OCI-M2 (cell line): ENCODE measurements around the gene FADS3.

Experiments used
- DNase-seq: peaks from one replicate; lab custom pipeline; 2025; ENCODE audit not compliant: unreplicated experiment; lab: John Stamatoyannopoulos, UW

Gene FADS3

DNA sequence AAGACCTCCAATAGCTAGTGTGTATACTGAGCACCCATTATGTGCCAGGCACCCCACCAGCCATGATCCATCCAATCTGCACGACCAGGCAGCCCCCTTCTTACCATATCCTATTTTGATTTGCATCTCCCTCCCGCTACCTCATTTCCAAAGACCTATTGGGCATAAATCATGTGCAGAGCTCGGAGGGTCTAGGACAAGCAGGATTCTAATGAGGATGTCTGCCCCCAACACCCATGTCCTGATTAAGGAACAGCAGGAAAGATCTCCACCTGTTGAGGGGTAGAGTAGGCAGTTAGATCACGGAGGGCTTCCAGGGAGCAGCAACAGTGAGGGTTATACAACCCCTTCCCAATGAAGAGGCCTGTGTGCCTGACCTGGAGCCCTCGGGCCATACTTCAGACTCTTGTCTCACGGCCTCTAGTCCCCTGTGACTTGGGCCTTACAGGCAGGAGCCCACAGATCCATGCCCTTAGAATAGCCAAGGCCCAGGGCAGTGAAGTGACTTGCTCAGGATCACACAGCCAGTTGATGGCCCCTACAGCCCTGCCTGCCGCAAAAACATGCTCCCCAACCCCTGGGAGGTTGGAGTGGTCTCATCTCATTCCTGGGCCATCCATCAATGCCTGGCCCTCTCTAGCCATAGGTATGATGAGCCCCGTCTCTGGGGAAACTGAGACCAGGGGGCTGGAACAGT lies 22.5 kb upstream of the FADS3 start:
- no peak for DNase-seq

DNA sequence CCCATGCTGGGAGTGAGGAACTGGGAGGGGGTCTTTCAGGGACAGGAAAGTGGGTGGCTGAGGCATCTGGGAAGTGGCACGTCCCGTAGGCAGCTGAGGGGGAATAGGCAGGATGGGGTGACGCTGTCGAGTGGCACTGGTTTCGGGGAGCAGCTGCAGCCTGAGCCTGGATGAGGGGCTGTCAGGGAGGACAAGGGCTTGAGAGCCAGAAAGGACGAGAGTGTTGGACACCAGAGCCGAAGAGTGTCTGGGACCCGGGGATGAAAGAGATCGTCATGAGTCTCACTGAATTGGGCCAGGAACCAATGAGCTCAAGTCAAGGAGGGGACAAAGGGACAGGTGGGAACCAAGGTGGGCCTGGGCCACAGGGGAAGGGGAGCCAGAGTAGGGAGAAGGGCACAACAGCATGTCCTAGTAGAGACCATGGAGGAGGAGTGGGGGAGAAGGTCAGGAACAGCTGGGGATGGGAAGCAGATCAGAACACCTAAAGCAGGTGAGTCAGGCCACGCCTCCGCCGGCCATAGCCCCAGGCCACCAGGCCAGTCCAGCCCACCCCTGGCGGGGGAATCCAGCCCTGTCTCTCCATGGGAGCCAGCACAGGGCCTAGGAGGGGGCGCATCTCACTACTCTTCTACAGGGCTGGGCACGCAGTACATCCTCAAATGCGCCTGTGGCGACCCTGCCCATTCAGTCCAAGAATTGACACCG lies 21.8 kb upstream of the FADS3 start:
- no peak for DNase-seq

DNA sequence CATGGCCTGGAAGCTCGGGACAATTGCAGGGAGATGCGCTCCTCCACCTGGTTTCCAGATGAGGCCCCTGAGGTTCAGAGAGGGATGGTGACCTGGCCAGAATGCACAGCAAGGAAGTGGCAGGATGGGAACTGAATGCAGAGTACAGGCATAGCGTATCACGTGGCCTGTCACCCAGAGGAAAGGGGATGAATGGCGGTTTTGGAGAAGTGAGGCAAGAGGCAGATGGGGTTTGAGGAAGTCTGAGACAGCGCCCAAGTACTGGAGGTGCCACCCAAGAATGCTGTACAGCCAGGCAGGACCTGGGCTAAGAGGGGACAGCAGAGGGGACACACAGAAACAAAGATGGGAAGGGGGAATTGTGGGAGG lies 21.2 kb upstream of the FADS3 start:
- no peak for DNase-seq

DNA sequence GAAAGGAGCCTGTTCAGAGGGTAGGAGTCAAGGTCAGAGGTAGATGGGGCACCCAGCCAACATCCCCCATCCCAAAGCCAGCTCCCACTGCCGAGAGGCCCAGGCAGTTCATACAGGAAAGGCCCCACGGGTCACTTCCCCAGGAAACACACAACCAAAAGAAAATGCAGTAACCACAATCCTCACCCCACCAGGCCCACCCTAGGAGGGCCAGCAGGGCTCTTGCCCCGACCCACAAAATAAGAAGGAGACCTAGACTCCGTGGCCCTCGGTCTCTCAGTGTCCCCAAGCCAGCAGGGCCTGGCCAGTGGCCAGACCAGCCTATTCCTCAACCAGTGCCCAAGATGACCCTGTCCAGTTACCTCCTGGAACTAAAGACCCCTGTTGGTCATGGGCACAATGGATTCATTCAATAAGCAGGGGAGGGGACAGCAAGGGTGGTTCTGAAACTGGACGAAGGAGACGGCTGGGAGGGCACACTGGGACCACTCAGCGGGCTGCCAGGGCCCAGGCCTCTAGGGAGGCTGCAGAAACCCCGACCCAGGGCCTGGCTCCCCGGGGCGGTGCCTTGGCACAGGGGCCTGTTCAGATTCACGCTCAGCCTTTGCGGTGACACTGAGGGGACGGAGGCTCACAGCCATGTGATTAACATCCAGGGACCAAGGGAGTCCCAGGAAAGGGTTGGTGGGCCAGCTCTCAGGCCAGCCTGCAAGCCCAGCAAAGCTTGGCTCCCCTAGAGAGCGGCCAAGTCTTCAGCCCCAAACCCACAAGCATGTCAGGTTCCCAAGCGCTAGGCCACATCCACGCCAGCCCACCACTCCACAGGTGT lies 20.6 kb upstream of the FADS3 start:
- DNase-seq, result no peak

DNA sequence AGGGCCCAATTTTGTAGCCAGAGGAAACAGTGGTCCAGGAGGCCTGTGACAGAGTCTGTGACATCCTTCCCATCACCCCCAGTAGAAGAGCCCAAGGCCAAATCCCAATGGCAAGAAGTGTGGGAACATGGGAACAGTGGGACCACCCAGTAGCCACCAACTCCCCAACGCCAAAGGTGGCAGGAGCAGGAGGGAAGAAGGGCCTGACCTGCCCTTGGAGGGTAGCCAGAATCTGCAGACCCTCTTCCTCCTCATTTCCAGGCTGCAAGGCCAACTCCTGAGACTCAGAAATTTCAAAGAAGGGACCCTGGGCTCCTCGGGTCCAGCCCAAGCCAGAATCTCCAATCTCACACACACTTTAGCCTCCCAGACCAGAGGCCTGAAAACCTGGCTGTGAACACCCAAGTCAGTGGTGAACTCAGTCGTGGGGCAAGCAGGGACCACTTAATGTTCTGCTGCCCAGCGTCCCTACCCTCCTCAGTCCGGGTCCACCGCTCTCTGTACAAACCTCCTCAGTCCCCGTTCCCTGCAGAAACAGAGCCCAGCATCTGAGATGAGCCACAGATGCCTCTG lies 19.9 kb upstream of the FADS3 start:
- no peak for DNase-seq

DNA sequence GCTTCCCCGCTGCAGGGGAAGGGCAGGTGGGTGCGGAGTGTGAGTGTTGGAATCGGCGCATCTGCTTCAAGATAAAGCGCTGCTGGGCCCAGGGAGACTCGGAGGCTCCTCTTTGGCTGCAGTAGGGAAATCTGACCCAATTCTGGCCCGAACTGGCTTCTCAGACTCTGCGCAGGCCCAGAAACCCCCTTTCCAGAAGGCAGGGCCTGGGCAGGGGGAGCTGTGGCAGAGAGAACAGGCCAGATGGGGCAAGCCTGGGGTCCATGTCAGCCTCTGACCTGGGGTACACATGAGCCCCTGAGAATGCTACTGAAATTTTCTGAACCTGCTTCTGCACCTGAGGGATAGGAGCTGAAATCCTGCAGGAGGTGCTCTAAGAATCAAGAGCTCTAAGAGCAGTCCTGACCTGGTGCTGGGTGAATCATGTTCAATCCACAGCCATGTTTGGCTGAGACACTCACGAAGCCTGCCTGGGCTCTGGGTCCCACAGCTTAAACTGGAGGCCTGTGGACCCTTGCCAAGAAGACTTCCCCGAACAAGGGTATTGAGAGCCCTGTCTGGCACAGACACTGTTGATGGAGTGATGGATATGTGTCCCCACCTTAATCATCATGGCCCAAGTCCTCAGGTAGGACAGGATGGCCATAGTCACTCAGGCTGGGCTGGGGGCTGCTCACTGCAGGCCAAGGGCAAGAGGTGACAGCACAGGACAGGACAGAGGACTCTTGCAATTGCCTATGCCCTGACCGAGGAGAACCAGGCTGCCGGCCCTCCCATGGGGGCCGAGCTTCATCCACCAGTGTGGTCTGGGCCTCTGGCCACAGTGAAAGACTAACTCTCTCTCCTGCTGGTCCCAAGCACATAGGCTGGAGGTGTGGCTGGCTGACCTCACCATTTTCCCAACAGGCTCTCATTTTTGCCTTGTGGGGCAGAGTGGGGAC lies 19.1 kb upstream of the FADS3 start:
- DNase-seq, result no peak

DNA sequence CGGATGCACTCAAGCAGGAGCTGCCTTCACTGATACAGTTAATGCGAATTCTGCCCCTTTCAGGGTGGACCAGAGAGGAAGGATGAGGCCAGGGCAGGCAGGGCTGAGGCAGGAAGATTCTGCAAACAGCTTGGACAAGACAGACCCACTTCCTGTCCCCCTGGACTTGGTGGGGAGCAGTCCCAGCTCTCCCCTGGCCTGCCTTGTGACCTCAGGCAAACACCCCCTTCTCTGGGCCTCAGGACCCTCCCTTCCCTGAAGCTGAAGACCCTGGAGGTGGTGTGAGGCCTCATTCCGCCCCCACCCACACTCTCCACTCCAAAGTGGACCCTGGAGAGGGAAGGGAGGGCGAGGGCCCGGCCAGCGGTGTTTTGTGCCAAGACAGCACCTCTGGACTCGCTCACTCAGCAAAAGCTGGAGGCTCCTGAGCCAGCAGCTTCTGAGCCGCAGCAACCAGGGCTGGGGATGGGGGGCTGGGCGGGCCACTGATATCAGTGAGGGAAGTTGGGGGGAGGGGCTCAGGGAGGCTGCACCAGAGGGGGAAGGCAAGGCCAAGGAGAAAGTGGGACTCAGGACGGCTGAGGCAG lies 17.5 kb upstream of the FADS3 start:
- no peak for DNase-seq

DNA sequence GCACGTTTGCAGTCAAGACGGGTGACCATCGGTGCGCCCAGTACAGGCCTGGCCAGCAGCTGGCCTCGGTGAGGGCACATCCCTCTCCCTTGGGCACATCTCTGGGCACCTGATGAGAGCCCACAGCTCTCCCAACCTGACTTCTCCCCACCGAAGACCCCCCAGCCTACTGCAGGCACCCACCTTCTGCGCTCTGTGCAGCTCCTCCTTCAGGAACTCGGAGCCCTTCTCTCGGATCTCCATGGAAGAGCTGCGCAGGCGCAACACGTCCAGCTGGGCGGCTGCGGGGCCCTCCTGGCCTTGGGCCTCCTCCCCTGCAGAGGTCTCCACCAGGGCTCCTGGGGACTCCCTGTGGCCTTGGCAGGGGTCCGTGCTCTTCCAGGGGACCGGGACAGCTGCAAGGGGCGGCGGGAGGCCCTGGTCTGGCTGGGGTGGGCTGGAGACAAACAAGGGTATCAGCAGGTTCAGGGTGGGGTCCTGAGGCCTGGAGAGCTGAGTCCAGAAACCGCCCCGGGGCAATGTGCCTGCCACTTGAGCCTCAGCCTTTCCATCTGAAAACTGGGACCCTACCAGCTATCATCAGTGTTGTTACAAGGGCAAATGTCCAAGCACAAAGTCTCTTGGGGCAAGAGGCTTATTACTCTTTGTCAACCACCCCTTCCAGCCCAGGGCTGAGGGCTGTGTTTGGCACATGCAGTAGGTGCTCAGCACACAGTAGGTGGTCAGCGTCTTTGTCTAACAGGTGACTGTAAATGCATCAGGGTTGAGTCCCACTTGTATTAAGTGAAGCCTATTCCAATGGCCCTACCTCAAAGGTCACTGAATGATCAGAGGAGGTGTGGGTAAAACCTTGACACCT lies 16.8 kb upstream of the FADS3 start:
- no peak for DNase-seq

DNA sequence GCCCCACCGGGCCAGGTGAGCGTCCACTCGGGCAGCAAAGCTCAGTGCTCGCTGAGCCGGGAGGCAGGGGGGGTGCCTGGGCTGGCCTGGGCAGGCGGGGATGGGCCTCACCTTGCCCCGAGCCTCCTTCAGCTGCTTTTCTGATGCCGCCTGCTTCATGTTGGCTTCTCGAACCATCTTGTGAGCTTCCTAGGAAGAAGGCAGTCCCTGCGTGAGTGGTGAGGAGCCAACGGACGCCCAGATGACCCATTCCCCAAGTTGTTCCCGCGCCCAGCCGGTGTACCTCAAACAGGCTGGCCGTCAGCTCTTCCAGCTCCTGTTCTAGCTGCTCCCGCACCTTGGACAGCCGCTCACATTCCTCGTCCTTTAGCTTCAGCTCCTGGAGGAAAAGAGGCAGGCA lies 15.9 kb upstream of the FADS3 start:
- DNase-seq, result no peak

DNA sequence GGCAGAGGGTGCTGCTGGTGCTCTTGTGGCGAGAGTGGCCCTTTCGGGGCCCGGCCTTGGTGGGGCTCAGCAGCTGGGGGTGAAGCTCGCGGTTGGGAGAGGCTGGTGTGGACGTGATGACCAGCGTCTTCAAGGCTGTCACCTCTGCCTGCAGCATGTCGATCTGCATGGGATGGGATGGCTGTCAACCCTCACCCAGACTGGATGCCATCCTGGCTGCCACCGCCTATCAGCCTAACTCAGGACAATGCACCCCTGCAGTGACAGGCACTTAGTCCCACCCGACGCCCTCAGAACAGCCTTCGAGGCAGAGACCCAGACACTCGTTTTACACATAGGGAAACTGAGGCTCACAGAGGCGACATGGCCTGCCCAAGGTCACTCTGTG lies 15.2 kb upstream of the FADS3 start:
- no peak for DNase-seq

DNA sequence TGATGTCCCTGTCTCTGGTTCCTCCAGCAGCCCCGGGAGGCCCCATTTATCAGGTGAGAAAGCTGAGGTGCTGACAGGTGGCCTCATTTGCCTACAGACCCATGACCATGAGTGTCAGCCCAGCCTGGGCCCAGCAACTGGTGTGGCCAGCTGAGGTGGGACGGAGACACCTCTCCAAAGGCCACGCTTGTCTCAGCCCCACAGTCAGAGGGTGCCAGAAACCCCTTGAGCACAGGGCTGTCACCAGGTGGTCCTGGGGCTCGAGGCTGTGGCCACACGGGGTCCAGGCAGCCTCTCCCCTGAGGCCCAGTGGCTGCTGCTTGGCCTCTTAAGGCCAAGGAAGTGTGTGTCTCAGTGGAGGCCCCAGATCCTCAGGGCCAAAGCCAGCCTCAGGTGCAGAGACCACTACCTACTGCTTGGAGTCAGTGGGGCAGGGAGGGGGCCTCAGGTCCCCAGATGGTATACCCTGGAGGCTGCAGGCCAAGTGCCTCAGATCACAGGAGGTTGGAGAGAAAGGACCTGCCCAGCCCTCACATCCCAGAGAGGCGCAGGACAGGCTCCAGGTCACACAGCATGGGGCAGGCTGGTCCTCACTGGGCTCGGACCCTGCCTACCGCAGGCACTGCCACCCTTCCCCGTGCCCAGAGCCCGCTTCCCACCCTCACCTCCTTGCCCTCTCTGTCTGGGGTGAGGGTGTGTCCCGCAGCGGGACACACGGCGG lies 14.6 kb upstream of the FADS3 start:
- no peak for DNase-seq

DNA sequence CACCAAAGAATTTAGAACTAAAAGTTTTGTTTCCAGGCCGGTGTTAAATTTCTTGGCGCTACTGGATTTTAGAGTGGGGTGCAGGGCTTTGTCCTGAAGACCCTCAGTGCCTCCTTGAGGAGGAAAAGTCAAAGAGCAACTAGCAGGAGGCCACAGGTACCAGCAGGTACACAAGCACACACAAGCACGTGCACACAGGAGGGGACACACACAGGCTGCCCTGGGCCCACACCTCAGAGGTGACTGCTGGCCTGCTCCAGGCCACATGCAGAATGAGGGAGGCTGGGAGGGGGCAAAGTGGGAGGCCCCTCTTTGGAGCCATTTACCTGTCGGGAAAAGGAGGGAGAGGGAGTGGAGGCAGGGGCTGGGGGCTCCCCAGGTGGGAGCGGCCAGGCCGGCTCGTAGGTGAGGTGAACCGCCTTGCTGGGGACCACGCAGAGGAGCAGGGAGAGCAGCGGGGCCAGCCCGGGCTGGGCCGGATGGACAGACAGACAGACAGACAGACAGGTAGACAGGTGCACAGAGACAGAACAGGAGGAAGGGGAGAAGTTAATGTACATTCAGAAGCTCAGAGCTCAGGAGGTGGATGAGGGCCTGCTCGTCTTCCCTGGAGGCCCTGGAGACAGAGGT lies 13.8 kb upstream of the FADS3 start:
- no peak for DNase-seq

DNA sequence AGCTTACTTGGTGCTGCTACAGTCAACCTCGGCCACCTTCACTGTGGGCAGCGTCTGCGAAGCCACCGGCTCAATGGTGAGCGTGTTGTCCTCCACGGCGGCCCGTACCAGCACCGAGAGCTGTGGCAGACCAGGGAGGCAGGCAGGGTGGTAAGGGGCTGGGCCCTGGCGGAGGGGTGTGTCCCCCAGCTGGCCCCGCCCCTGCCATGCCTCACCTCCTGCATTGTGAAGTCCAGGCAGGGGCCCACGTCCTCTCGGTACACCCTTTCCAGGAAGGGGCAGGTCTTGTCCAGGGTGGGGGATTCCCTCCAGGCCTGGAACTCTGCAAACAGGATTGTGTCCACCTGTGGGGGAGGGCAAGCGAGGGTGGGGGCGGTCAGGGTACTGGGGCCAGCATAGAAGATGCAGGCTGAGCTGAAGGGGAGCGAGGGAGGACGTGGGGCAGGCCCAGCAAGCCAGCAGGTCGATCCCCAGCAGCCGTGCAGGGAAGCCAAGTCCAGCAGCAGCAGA lies 13.2 kb upstream of the FADS3 start:
- DNase-seq, result no peak

DNA sequence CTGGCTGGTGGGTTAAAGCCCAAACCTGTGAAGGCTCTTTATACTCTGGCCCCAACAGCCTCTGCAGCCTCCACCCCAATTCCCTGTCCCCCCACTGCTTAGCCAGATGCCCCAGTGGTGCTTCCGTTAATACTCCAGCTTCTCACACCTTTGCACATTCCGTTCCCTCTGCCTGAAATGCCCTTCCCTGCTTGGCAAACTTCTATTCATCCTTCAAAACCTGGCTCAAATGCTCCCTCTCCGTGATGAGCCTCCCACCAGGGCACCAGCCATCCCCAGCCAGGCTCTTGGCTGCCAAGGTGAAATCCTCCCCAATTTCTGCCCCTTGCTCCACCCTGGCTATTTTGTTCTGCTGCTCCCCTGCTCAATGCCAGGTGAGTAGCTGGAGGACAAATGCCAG lies 12.5 kb upstream of the FADS3 start:
- no peak for DNase-seq

DNA sequence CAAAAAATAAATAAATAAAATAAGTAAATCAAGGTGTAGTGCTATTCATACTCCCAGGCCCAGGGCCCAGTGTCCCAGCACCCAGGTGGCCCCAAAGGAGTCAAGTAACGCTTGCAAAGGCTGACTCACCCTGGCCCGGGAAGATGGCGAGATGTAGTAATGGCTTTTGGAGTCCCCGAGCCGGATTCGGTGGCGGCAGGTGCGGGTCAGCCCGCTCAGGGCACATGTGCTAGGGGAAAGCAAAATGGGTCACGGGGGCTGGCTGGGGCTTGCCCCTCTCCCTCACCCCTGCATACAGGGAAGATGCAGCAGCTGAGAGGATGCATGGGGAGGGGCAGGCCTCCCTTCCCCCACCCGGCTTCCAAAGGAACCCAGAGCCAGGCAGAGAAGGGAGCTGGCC lies 11.0 kb upstream of the FADS3 start:
- no peak for DNase-seq

DNA sequence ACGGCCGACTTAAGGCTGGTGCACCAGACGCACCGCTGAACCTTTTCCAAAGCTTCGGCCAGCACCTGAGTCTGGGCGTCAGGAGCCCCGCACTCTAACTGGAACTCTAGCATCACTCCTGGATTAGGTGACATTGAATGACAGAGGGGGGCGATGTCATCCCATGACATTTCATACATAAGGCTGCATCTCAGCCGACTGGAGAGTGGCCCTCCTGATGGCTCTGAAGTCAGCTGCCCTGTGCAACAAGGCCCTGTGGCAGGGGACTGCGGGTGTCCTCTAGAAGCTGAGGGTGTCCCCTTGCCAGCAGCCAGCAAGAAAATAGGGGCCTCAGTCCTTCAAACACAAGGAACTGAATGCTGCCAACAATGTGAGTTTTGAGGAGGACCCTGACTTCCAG lies 10.1 kb upstream of the FADS3 start:
- DNase-seq, result no peak

DNA sequence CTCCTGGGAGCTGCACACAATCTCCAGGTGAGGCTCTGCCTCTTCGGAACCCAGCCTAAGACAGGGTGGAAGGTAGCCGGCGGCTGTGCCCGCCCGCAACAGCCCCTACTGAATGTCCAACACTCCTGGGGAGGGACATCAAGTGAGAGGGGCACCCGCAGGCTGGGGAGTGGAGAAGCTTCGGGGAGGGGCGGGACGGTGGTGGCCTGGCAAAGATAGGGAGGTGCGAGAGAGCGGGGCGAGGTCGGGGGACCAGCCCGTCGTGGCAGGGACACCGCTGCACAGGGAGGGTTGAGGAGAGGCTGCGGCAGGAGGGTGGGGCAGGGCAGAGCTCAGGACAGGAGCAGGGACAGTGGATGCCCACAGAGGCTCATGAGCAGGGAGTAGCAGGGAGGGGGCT lies 8.9 kb upstream of the FADS3 start:
- no peak for DNase-seq
